Caki2 (cell line): Measurements from ENCODE around the gene TNFRSF18. TPM values are rescaled to one million over a fixed set of nuclear protein-coding genes. Genes with fewer than 3 reads are reported as not detected.

ENCODE experiments used
- DNase-seq: peaks from one replicate; pipeline ENCODE4 v3.0.0-alpha.2; 2015; ENCODE audit warnings: low read depth
- in situ Hi-C: cut with HindIII; loops from 2 replicates; pipeline ENCODE4 v1.10.0; 2016; ENCODE audit warnings: low sequenced_read_pairs, low pct_unique_long_range_greater_than_20kb, mixed read lengths
- total RNA-seq: library from RNA; depleted of rRNA; stranded (reverse); fragments of >200 nt; shearing (Covaris generic); gene quantifications from 2 replicates; pipeline ENCODE4 v1.2.3, GENCODE V29; 2014; ENCODE audit warnings: low replicate concordance

Gene TNFRSF18
- total RNA-seq, 1 experiment from 2014 or later = not detected

- no peak for DNase-seq
- in situ Hi-C loops = no loop called here
Measured at GRCh38 chr1:1232208-1232795, 25.9 kb upstream of the TNFRSF18 start, which contains the start of gene B3GALT6. TSS of gene B3GALT6 (plus strand) at chr1:1232237. CDS start at chr1:1232279, 42 bp downstream.

- in situ Hi-C loops = no loop called here
Measured at GRCh38 chr1:1231400-1232207, 25.2 kb upstream of the TNFRSF18 start, which contains the start of gene SDF4. TSS of gene SDF4 (minus strand) at chr1:1232001. CDS start at chr1:1228772, 3,229 bp downstream.

GRCh38 chr1:1230656-1231399 lies 24.4 kb upstream of the TNFRSF18 start:
- in situ Hi-C loops = no loop called here
- DNase-seq = peak; percentile 43

More at GRCh38 chr1:1231400-1232207, 25.2 kb upstream of the TNFRSF18 start, which contains the start of gene SDF4:
- DNase-seq = peak; percentile 93

GRCh38 chr1:1229770-1230169 lies 23.4 kb upstream of the TNFRSF18 start:
- no peak for DNase-seq
- in situ Hi-C loops = no loop called here

GRCh38 chr1:1228596-1229321 lies 22.4 kb upstream of the TNFRSF18 start:
- DNase-seq = no peak
- in situ Hi-C loops = no loop called here

GRCh38 chr1:1228187-1228586 lies 21.8 kb upstream of the TNFRSF18 start:
- in situ Hi-C loops = no loop called here

GRCh38 chr1:1227386-1227785 lies 21.0 kb upstream of the TNFRSF18 start:
- in situ Hi-C loops = no loop called here
- no peak for DNase-seq

More at GRCh38 chr1:1228187-1228586, 21.8 kb upstream of the TNFRSF18 start:
- DNase-seq = no peak

GRCh38 chr1:1226566-1227362 lies 20.4 kb upstream of the TNFRSF18 start:
- in situ Hi-C loops = no loop called here
- no peak for DNase-seq

- DNase-seq = no peak
- in situ Hi-C loops = no loop called here
Measured at GRCh38 chr1:1225913-1226312, 19.5 kb upstream of the TNFRSF18 start.

GRCh38 chr1:1225238-1225845 lies 18.9 kb upstream of the TNFRSF18 start:
- DNase-seq = no peak
- in situ Hi-C loops = no loop called here

GRCh38 chr1:1223891-1224290 lies 17.5 kb upstream of the TNFRSF18 start:
- DNase-seq = no peak
- in situ Hi-C loops = no loop called here

GRCh38 chr1:1223321-1223720 lies 16.9 kb upstream of the TNFRSF18 start:
- no peak for DNase-seq
- in situ Hi-C loops = no loop called here

GRCh38 chr1:1222575-1223225 lies 16.3 kb upstream of the TNFRSF18 start:
- in situ Hi-C loops = no loop called here

GRCh38 chr1:1221887-1222574 lies 15.6 kb upstream of the TNFRSF18 start:
- in situ Hi-C loops = no loop called here
- no peak for DNase-seq

More at GRCh38 chr1:1222575-1223225, 16.3 kb upstream of the TNFRSF18 start:
- DNase-seq = no peak

GRCh38 chr1:1220197-1220596 lies 13.8 kb upstream of the TNFRSF18 start:
- in situ Hi-C loops = no loop called here
- DNase-seq = no peak

- in situ Hi-C loops = no loop called here
- no peak for DNase-seq
Measured at GRCh38 chr1:1219341-1219740, 12.9 kb upstream of the TNFRSF18 start.
